ENCODE data around the gene MRPL20. TPM values are rescaled to one million over a fixed set of nuclear protein-coding genes. Genes with fewer than 3 reads are reported as not detected.
A peak's percentile ranks its signal among the peaks of the same experiment; 100 is the strongest.

Gene MRPL20
- total and polyA plus RNA-seq, 2 donors (not counting 3 experiments of a cell fraction or from before 2014, with no cell fraction given) = 134 to 152 TPM

- no peaks in the 10 kb centered on the region for H3K9me1 ChIP-seq (replicated peaks; ENCODE audit: control insufficient read depth, extremely low read depth, insufficient read depth, low read length)
- no peaks in the 10 kb centered on the region for H3K9me3 ChIP-seq (replicated peaks; ENCODE audit: control insufficient read depth, insufficient read depth, low read length)
- POLR2A ChIA-PET = no interaction called here
- H3K27ac ChIP-seq (ENCODE audit: insufficient read depth, low read depth, low read length) = no peak overlapping the region
- no peaks in the 10 kb centered on the region for H3K79me2 ChIP-seq (ENCODE audit: control insufficient read depth, insufficient read depth, low read length)
- no peaks in the 10 kb centered on the region for H3K36me3 ChIP-seq (ENCODE audit: control insufficient read depth in 2 of 2, extremely low read depth in 1 of 2, insufficient read depth in 2 of 2, low read length in 2 of 2)
- peak overlapping the region; percentile 71 for H2AFZ ChIP-seq (ENCODE audit: low read depth, low read length)
- intact Hi-C loops (cut with micrococcal nuclease) = loop anchor here (1.0 kb wide), 1 partner anchor 26 kb away; the partner anchor contains the start of gene MRPL20
- FAIRE-seq (no peak), DNase-seq (ENCODE audit: low read depth, low spot score) (no peak)
- H3K9ac ChIP-seq (replicated peaks; ENCODE audit: extremely low read depth, insufficient read depth, low read length) = no peak overlapping the region
- no peak for TF ChIP-seq JUN (IDR thresholded peaks at IDR 0.05; ENCODE audit: borderline replicate concordance, insufficient read depth, insufficient read length, low read depth)
- no peak for TF ChIP-seq GATA2 (IDR thresholded peaks at IDR 0.05; ENCODE audit: insufficient read depth, insufficient read length, low read depth, low read length)
- no peak for TF ChIP-seq POLR2AphosphoS5 (IDR thresholded peaks at IDR 0.05; ENCODE audit: insufficient read depth, low read depth, low read length)
- no peak for TF ChIP-seq FOS (IDR thresholded peaks at IDR 0.05; ENCODE audit: borderline replicate concordance, insufficient read depth, low read length)
- no peak for TF ChIP-seq MYC (IDR thresholded peaks at IDR 0.05; ENCODE audit: low read depth, low read length)
- no peak for TF ChIP-seq CTCF (IDR thresholded peaks at IDR 0.05; ENCODE audit: extremely low read depth in 1 of 2, insufficient read depth in 1 of 2, low read depth in 1 of 2, low read length in 2 of 2)
- CTCF ChIA-PET = interaction anchor here (0.7 to 2.4 kb wide), 4 partner anchors 26 to 34 kb away, joined by 3 to 7 read pairs (median 4); partner anchors contain the start of genes CCNL2 and MRPL20
- no peaks in the 10 kb centered on the region for H4K20me1 ChIP-seq (replicated peaks; ENCODE audit: control insufficient read depth, extremely low read depth, insufficient read depth, low read length)
- no TSS peak for BruUV-seq (replicated peaks)
- H3K4me1 ChIP-seq (ENCODE audit: control insufficient read depth, extremely low read depth, insufficient read depth, low read length) = peaks cover 19% of the 10 kb centered on the region
- no peak overlapping the region for H3K4me2 ChIP-seq (ENCODE audit: insufficient read depth, low read length)
- H3K27me3 ChIP-seq (ENCODE audit: control insufficient read depth in 2 of 2, insufficient read depth in 2 of 2, low read length in 2 of 2) = no peaks in the 10 kb centered on the region
- no peak overlapping the region for H3K4me3 ChIP-seq (replicated peaks in 1 of 3; ENCODE audit: insufficient read depth in 1 of 3, low read depth in 1 of 3, low read length in 3 of 3)
- dilution Hi-C loops (cut with MboI; ENCODE audit: extremely low pct_ligation_motif_present, low sequenced_read_pairs) = no loop called here
Observed at GRCh38 chr1:1432951-1433803, 26.1 kb upstream of the MRPL20 start.
